Hepatocyte (in vitro differentiated cells): ENCODE results near the gene TIFAB. TPM values are rescaled to one million over a fixed set of nuclear protein-coding genes. Genes with fewer than 3 reads are reported as not detected.

Experiments used
- DNase-seq: peaks from one replicate; pipeline ENCODE4 v3.0.0-alpha.2; 2016; ENCODE audit warnings: low spot score
- H2AFZ ChIP-seq: fragments of 200-600 bp; sonication (generic); 2 replicates; pipeline ENCODE4 v1.6.0; 2016; ENCODE audit warnings: antibody characterized with exemption, mild to moderate bottlenecking
- H3K27ac ChIP-seq: fragments of 200-600 bp; sonication (generic); 2 replicates; pipeline ENCODE4 v1.5.1; 2016; ENCODE audit warnings: mild to moderate bottlenecking
- H3K27me3 ChIP-seq: fragments of 200-600 bp; sonication (generic); 2 replicates; pipeline ENCODE4 v1.6.1; 2016
- H3K36me3 ChIP-seq: fragments of 200-600 bp; sonication (generic); replicated peaks from 2 replicates; pipeline ENCODE4 v1.5.1; 2016; ENCODE audit warnings: low read depth; ENCODE audit not compliant: insufficient read depth
- H3K4me1 ChIP-seq: fragments of 200-600 bp; sonication (generic); 2 replicates; pipeline ENCODE4 v1.5.1; 2016; ENCODE audit warnings: mild to moderate bottlenecking, moderate library complexity; ENCODE audit not compliant: insufficient read depth
- H3K4me2 ChIP-seq: fragments of 200-600 bp; sonication (generic); 2 replicates; pipeline ENCODE4 v1.6.0; 2016
- H3K4me3 ChIP-seq: fragments of 200-600 bp; sonication (generic); 2 replicates; pipeline ENCODE4 v1.5.1; 2016; ENCODE audit warnings: mild to moderate bottlenecking
- H3K79me2 ChIP-seq: fragments of 200-600 bp; sonication (generic); 2 replicates; pipeline ENCODE4 v1.6.0; 2017; ENCODE audit warnings: mild to moderate bottlenecking
- H3K9me2 ChIP-seq: fragments of 200-600 bp; sonication (generic); replicated peaks from 2 replicates; pipeline ENCODE4 v1.6.0; 2017; ENCODE audit warnings: mild to moderate bottlenecking; ENCODE audit not compliant: insufficient read depth
- H3K9me3 ChIP-seq: fragments of 200-600 bp; sonication (generic); 2 replicates; pipeline ENCODE4 v1.5.1; 2016; ENCODE audit warnings: low read depth, mild to moderate bottlenecking
- H4K20me1 ChIP-seq: fragments of 200-600 bp; sonication (generic); 2 replicates; pipeline ENCODE4 v1.6.0; 2016; ENCODE audit warnings: mild to moderate bottlenecking; ENCODE audit not compliant: insufficient read depth, poor library complexity, severe bottlenecking
- EZH2 ChIP-seq: fragments of 200-600 bp; sonication (generic); IDR thresholded peaks from 2 replicates; pipeline ENCODE4 v1.6.1; 2016; ENCODE audit warnings: antibody characterized with exemption, mild to moderate bottlenecking, borderline replicate concordance
- EZH2phosphoT487 ChIP-seq: fragments of 200-600 bp; sonication (generic); IDR thresholded peaks from one replicate; pipeline ENCODE4 v1.6.1; 2018; ENCODE audit warnings: antibody characterized with exemption, mild to moderate bottlenecking, low read depth, moderate library complexity; ENCODE audit not compliant: unreplicated experiment, severe bottlenecking
- WGBS: methylation state at CpG from one replicate; pipeline ENCODE4 v1.1.6; 2016; ENCODE audit warnings: low lambda C conversion rate; ENCODE audit errors: missing lambda C conversion rate; 5-methylcytosine and 5-hydroxymethylcytosine counted together
- polyA plus RNA-seq: library from polyadenylated mRNA; unstranded; fragments of >200 nt; fragmentation: Nextera tagmentation; extraction: Ambion mirVana; gene quantifications from 2 replicates; pipeline ENCODE4 v1.2.1, GENCODE V29; 2016
- total RNA-seq: library from RNA; depleted of rRNA; stranded (reverse); fragments of >200 nt; gene quantifications from 2 replicates; pipeline ENCODE4 v1.2.3, GENCODE V29; 2014
- TF ChIP-seq, protein P1 (sequence below): fragments of 200-600 bp; sonication (generic); IDR thresholded peaks from 2 replicates; pipeline ENCODE4 v1.5.1; 2016; ENCODE audit warnings: antibody characterized with exemption, mild to moderate bottlenecking; ENCODE audit not compliant: poor library complexity

TIFAB gene
- total and polyA plus RNA-seq, 2 experiments from 2014 or later = not detected

DNA sequence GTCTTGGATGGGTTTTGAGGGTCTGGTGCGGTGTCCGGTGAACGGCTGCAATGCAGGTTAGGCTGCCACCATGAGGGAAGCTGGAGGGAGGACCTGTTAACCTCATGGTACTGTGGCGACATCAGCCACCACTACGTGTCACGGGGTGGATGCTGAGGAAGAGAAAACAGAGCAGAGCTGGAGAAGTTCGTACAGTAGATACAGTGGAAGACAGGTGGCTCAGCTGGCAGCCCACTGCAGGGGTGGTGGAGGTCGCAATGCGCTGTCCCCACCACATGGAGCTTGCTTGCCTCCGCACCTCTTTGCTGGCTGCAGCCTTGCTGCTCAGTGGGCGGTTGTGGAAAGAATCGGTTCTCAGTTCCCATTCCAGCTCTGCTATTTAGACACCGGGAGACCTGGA, 7.8 kb downstream of the TIFAB start:
- TF ChIP-seq EZH2 = no peak
- TF ChIP-seq, protein P1, sequence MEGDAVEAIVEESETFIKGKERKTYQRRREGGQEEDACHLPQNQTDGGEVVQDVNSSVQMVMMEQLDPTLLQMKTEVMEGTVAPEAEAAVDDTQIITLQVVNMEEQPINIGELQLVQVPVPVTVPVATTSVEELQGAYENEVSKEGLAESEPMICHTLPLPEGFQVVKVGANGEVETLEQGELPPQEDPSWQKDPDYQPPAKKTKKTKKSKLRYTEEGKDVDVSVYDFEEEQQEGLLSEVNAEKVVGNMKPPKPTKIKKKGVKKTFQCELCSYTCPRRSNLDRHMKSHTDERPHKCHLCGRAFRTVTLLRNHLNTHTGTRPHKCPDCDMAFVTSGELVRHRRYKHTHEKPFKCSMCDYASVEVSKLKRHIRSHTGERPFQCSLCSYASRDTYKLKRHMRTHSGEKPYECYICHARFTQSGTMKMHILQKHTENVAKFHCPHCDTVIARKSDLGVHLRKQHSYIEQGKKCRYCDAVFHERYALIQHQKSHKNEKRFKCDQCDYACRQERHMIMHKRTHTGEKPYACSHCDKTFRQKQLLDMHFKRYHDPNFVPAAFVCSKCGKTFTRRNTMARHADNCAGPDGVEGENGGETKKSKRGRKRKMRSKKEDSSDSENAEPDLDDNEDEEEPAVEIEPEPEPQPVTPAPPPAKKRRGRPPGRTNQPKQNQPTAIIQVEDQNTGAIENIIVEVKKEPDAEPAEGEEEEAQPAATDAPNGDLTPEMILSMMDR = no peak
- no peak for TF ChIP-seq EZH2phosphoT487
- no peaks in the 10 kb centered on the region for H3K36me3 ChIP-seq
- H3K4me3 ChIP-seq = no peak overlapping the region
- H3K4me1 ChIP-seq = peaks cover 24% of the 10 kb centered on the region
- H3K27ac ChIP-seq = no peak overlapping the region
- 82% methylated on average over 13 of the region's 13 CpGs for WGBS
- no peaks in the 10 kb centered on the region for H4K20me1 ChIP-seq
- no peak overlapping the region for H2AFZ ChIP-seq
- DNase-seq = no peak
- H3K9me3 ChIP-seq = no peaks in the 10 kb centered on the region
- no peaks in the 10 kb centered on the region for H3K79me2 ChIP-seq
- H3K27me3 ChIP-seq = no peaks in the 10 kb centered on the region
- no peak overlapping the region for H3K4me2 ChIP-seq
- no peaks in the 10 kb centered on the region for H3K9me2 ChIP-seq

DNA sequence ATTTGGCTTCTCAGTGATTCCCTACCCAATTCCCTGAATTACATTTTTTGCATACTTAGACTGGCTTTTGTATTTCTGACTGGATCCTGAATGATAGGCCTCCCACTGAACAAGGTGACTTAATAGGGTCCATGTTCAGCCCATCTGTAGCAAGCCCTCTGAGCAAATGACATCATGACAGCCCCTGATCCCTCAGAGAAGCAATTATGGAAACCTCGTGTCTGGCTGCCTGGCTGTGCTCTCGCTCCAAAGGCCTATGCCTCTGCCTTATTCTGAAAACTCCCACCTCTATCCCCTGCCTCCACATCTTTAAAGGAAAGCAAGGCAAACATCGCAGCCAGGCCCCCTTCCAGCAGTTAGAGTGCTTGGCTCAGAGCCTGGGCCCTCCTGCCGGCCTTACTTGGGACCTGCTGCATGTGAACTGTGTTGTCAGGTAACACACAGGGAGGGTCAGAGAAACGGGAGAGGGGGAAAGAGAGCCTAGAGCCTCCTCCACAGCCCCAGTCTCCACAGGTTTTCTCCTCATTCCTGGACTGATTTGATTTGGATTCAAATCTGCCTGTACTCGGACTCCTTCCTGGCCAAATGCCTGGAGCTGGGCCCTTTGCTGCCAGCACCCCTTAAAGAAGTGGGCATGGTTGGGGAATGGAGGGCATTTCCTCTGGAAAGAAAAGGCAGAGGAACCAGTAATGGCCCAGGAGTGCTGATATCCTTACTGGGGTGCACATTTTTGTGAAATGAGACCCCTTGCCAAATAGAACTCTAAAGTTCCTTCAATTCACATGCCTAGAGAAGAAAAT, 8.8 kb downstream of the TIFAB start:
- Histone ChIP-seq H3K27ac (peak overlapping the region; percentile 10), H3K4me2 (no peak overlapping the region), H4K20me1 (no peaks in the 10 kb centered on the region), H3K27me3 (no peaks in the 10 kb centered on the region), H3K9me2 (no peaks in the 10 kb centered on the region), H3K36me3 (no peaks in the 10 kb centered on the region), H2AFZ (no peak overlapping the region), H3K4me1 (peaks cover 26% of the 10 kb centered on the region), H3K79me2 (no peaks in the 10 kb centered on the region), H3K9me3 (no peaks in the 10 kb centered on the region), H3K4me3 (no peak overlapping the region)
- no peak for TF ChIP-seq EZH2
- TF ChIP-seq EZH2phosphoT487 = no peak
- TF ChIP-seq, protein P1 = no peak
- 33% methylated on average over 6 of the region's 6 CpGs for WGBS
- no peak for DNase-seq

DNA sequence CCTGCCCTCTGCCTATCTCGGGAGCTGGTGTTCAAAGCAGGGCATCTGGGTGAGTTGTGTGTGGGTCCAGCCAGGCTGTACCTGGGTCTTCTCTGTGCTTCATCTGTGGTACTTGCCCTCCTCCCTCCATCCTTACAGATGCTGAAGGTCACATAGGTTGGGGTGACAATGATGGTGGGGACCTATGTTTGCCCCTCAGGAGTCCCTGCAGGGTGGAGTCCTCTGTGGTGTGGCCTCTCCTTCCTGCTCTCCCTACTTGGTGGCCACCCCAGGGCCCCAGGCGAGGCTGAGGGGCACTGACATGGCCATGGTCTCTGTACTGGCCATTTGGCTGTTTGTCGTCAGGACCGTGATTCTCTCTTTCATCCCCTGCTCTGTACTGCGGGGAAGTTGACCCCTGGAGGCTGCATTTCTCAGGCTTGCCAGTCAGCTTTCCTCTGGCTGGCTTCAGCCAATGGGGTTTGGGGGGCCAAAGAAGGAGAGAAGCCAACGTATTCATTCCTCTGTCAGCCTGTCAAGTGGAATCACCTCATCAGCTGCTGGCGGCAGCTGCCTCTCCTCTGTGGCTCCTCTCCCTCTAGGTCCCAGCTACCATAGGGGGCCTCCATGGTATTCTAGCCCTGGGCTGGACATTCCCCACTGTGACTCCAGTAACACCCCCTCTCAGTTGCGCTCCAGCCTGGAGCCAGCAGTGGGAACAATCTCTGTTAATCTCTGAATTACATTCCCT, 9.6 kb downstream of the TIFAB start:
- Histone ChIP-seq H2AFZ (no peak overlapping the region), H3K36me3 (no peaks in the 10 kb centered on the region), H3K4me3 (no peak overlapping the region), H3K4me2 (no peak overlapping the region), H3K9me2 (no peaks in the 10 kb centered on the region), H4K20me1 (no peaks in the 10 kb centered on the region), H3K9me3 (no peaks in the 10 kb centered on the region), H3K27ac (no peak overlapping the region), H3K4me1 (peaks cover 32% of the 10 kb centered on the region), H3K79me2 (no peaks in the 10 kb centered on the region), H3K27me3 (no peaks in the 10 kb centered on the region)
- WGBS = 77% methylated on average over 8 of the region's 8 CpGs
- no peak for DNase-seq
- TF ChIP-seq, protein P1 = no peak
- no peak for TF ChIP-seq EZH2
- no peak for TF ChIP-seq EZH2phosphoT487
